Panc1 (cell line): ENCODE results near the gene CNNM4. TPM values are rescaled to one million over a fixed set of nuclear protein-coding genes. Genes with fewer than 3 reads are reported as not detected.

ENCODE experiments used
- ATAC-seq: fragments of 200-7000 bp; cut with Tn5 transposase; 2 replicates; pipeline ENCODE4 v1.9.1; 2020; ENCODE audit warnings: mild to moderate bottlenecking, moderate library complexity
- BruUV-seq: library from RNA; stranded (reverse); fragments of 400-500 nt; replicated peaks from 2 replicates; lab custom pipeline; 2021; lab: Mats Ljungman, UMichigan
- CTCF ChIA-PET: fragments of 300-600 bp; sonication (Branson Sonifier 250); formaldehyde crosslinking; loops from one replicate; lab custom pipeline; 2022; ENCODE audit warnings: antibody characterized with exemption; lab: Charles Lee
- POLR2A ChIA-PET: fragments of 300-600 bp; sonication (Branson Sonifier 250); formaldehyde crosslinking; loops from one replicate; lab custom pipeline; 2022; ENCODE audit warnings: antibody characterized with exemption; lab: Charles Lee
- DNase-seq: peaks from one replicate; pipeline ENCODE4 v3.0.0-alpha.2; 2010; ENCODE audit warnings: low read depth, low spot score
- H3K27ac ChIP-seq: 2 replicates; pipeline ENCODE4 v1.5.1; 2011; ENCODE audit warnings: mild to moderate bottlenecking, low read length, inconsistent platforms
- H3K27me3 ChIP-seq: fragments of 200-500 bp; sonication (Bioruptor generic); 2 replicates; pipeline ENCODE4 v1.6.0; 2014; ENCODE audit warnings: low read length, inconsistent platforms; ENCODE audit not compliant: control insufficient read depth, insufficient read depth
- H3K36me3 ChIP-seq: fragments of 200-500 bp; sonication (Bioruptor generic); 2 replicates; pipeline ENCODE4 v1.5.1; 2014; ENCODE audit warnings: inconsistent platforms, mild to moderate bottlenecking, low read length, moderate library complexity; ENCODE audit not compliant: control insufficient read depth, insufficient read depth
- H3K4me1 ChIP-seq: 2 replicates; pipeline ENCODE4 v1.5.1; 2011; ENCODE audit warnings: inconsistent platforms, mild to moderate bottlenecking, low read length, moderate library complexity; ENCODE audit not compliant: control insufficient read depth, insufficient read depth
- H3K4me3 ChIP-seq, 2 experiments: 2 replicates each; pipeline ENCODE4 v1.5.1; 2011 to 2012; ENCODE audit warnings: low read depth in 2 of 2, low read length in 2 of 2, mild to moderate bottlenecking in 2 of 2, inconsistent platforms in 1 of 2, moderate library complexity in 1 of 2
- H3K9me3 ChIP-seq: fragments of 200-500 bp; sonication (Bioruptor generic); 2 replicates; pipeline ENCODE4 v1.5.1; 2014; ENCODE audit warnings: low read depth, mild to moderate bottlenecking, inconsistent platforms, low read length, moderate library complexity; ENCODE audit not compliant: control insufficient read depth, insufficient read depth
- CTCF ChIP-seq: fragments of 450-650 bp; IDR thresholded peaks from 2 replicates; pipeline ENCODE4 v1.5.1; 2017; ENCODE audit warnings: mild to moderate bottlenecking
- POLR2AphosphoS5 ChIP-seq: IDR thresholded peaks from 2 replicates; pipeline ENCODE4 v1.6.1; 2012; ENCODE audit warnings: mild to moderate bottlenecking, low read depth, low read length, moderate library complexity
- SIN3A ChIP-seq: IDR thresholded peaks from 2 replicates; pipeline ENCODE4 v1.6.1; 2012; ENCODE audit warnings: low read depth, mild to moderate bottlenecking, low read length, moderate library complexity, borderline replicate concordance; ENCODE audit not compliant: insufficient read depth
- TCF7L2 ChIP-seq: IDR thresholded peaks from 2 replicates; pipeline ENCODE4 v1.6.1; 2011; ENCODE audit warnings: mild to moderate bottlenecking, low read depth, low read length, inconsistent platforms
- in situ Hi-C: cut with HindIII; loops from 2 replicates; pipeline ENCODE4 v1.10.0; 2016; ENCODE audit warnings: low sequenced_read_pairs, low pct_unique_long_range_greater_than_20kb
- intact Hi-C: fragments of 100-400 bp; cut with micrococcal nuclease; formaldehyde crosslinking; loops from one replicate; pipeline ENCODE4 v1.10.0; 2022; ENCODE audit not compliant: unreplicated experiment
- total RNA-seq: library from RNA; stranded (reverse); gene quantifications from one replicate; pipeline ENCODE4 v1.2.1, GENCODE V29; 2021; ENCODE audit not compliant: unreplicated experiment
- TF ChIP-seq, protein P1 (sequence below), 2 experiments: IDR thresholded peaks; 2 replicates each; pipeline ENCODE4 v1.6.1; 2011 to 2012; ENCODE audit warnings: low read depth in 2 of 2, control low read depth in 1 of 2, low read length in 1 of 2, mild to moderate bottlenecking in 1 of 2, moderate library complexity in 1 of 2; ENCODE audit not compliant: insufficient read depth in 1 of 2

Gene CNNM4
- total RNA-seq, 1 experiment from 2014 or later = 15.7 TPM

DNA sequence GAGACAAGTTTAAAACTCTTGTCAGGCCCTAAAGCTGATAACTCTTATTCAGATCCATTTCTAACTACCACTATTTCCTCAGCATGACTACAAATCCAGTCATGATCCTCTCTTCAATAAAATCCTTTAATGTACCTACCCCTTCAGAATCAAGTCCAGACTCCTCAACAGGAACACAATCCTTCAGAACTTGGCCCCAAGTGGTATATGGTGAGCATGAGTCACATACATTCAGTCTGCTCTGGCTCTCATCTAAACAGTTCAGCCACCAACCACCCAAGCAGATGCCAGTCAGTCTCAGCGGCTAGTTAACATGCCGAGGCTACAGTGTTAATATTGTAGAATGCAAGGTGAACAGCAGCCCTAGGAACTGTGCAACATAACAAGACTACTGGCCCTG lies 30.5 kb upstream of the CNNM4 start:
- intact Hi-C loops = no loop called here
- ChIA-PET POLR2A (no interaction called here), CTCF (no interaction called here)
- no peaks in the 10 kb centered on the region for H3K9me3 ChIP-seq
- H3K27me3 ChIP-seq = no peaks in the 10 kb centered on the region
- no peak overlapping the region for H3K4me3 ChIP-seq
- H3K4me1 ChIP-seq = no peaks in the 10 kb centered on the region
- BruUV-seq = no TSS peak
- H3K36me3 ChIP-seq = peaks cover 22% of the 10 kb centered on the region
- H3K27ac ChIP-seq = no peak overlapping the region
- in situ Hi-C loops = no loop called here
- no peak for ATAC-seq
- TF ChIP-seq, protein P1, sequence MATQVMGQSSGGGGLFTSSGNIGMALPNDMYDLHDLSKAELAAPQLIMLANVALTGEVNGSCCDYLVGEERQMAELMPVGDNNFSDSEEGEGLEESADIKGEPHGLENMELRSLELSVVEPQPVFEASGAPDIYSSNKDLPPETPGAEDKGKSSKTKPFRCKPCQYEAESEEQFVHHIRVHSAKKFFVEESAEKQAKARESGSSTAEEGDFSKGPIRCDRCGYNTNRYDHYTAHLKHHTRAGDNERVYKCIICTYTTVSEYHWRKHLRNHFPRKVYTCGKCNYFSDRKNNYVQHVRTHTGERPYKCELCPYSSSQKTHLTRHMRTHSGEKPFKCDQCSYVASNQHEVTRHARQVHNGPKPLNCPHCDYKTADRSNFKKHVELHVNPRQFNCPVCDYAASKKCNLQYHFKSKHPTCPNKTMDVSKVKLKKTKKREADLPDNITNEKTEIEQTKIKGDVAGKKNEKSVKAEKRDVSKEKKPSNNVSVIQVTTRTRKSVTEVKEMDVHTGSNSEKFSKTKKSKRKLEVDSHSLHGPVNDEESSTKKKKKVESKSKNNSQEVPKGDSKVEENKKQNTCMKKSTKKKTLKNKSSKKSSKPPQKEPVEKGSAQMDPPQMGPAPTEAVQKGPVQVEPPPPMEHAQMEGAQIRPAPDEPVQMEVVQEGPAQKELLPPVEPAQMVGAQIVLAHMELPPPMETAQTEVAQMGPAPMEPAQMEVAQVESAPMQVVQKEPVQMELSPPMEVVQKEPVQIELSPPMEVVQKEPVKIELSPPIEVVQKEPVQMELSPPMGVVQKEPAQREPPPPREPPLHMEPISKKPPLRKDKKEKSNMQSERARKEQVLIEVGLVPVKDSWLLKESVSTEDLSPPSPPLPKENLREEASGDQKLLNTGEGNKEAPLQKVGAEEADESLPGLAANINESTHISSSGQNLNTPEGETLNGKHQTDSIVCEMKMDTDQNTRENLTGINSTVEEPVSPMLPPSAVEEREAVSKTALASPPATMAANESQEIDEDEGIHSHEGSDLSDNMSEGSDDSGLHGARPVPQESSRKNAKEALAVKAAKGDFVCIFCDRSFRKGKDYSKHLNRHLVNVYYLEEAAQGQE (IDR thresholded peaks at IDR 0.05; ENCODE audit: insufficient read depth in 1 of 2, low read depth in 2 of 2, low read length in 1 of 2) = no peak
- TF ChIP-seq TCF7L2 (no peak), CTCF (no peak), POLR2AphosphoS5 (no peak)
- DNase-seq = no peak

DNA sequence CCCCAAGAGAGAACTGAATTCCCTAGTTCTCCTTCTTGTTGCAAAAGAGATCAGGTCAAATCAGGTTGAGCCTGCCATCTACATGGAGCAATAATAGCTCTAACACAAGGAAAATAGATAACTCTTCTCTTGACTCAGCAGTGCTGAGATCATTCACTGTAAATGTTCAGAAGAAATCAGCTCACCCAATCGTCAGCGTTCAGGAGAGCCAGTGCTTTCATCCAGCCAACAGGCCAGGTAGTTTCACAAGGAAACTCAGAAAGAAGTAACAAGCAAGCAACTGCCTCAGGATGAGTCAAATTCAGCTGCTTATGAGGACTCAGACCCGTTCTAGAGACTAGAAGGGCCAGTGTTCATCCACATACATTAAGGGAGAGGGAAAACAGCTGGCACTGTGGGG lies 26.8 kb upstream of the CNNM4 start:
- in situ Hi-C loops (no loop called here), intact Hi-C loops (no loop called here)
- Histone ChIP-seq H3K4me1 (peaks cover 1% of the 10 kb centered on the region; the same call in 1 of the 2 replicates), H3K4me3 (no peak overlapping the region), H3K36me3 (peaks cover 22% of the 10 kb centered on the region), H3K27me3 (no peaks in the 10 kb centered on the region), H3K27ac (no peak overlapping the region), H3K9me3 (no peaks in the 10 kb centered on the region)
- no peak for TF ChIP-seq POLR2AphosphoS5
- no peak for TF ChIP-seq SIN3A
- no peak for TF ChIP-seq TCF7L2
- no peak for TF ChIP-seq CTCF
- TF ChIP-seq, protein P1 (IDR thresholded peaks at IDR 0.05; ENCODE audit: insufficient read depth in 1 of 2, low read depth in 2 of 2, low read length in 1 of 2) = no peak
- ATAC-seq = no peak
- no peak for DNase-seq
- BruUV-seq = no TSS peak
- CTCF ChIA-PET = no interaction called here
- POLR2A ChIA-PET = no interaction called here
